DOHH2 (cell line): Measurements from ENCODE around the gene NPIPA8.
"Not testable (repeated sequence)": the region's sequence is repeated elsewhere in the genome, so short reads cannot be mapped to it uniquely, and the experiment has no call there.

ENCODE experiments used
- H3F3A ChIP-seq: fragments of 200-600 bp; sonication (generic), shearing (Covaris generic); 2 replicates; pipeline ENCODE4 v1.6.0; 2016; ENCODE audit warnings: antibody characterized with exemption, mild to moderate bottlenecking; ENCODE audit not compliant: control insufficient read depth, insufficient read depth
- H3K27ac ChIP-seq: fragments of 200-600 bp; sonication (generic); 2 replicates; pipeline ENCODE4 v1.5.1; 2014; ENCODE audit warnings: low read depth, mild to moderate bottlenecking, low read length, moderate library complexity
- H3K27me3 ChIP-seq: fragments of 200-600 bp; sonication (generic); 2 replicates; pipeline ENCODE4 v1.6.1; 2014; ENCODE audit warnings: mild to moderate bottlenecking, low read length, mixed read lengths; ENCODE audit not compliant: control insufficient read depth
- H3K36me3 ChIP-seq: fragments of 200-600 bp; sonication (generic); 2 replicates; pipeline ENCODE4 v1.6.1; 2014; ENCODE audit warnings: mild to moderate bottlenecking, low read length, moderate library complexity, mixed read lengths; ENCODE audit not compliant: control insufficient read depth
- H3K4me1 ChIP-seq: fragments of 200-600 bp; sonication (generic); 2 replicates; pipeline ENCODE4 v1.6.1; 2014; ENCODE audit warnings: mild to moderate bottlenecking, low read length, mixed read lengths; ENCODE audit not compliant: control insufficient read depth
- H3K4me2 ChIP-seq: fragments of 200-600 bp; sonication (generic); 2 replicates; pipeline ENCODE4 v1.6.0; 2014; ENCODE audit warnings: mild to moderate bottlenecking, low read length, moderate library complexity
- H3K4me3 ChIP-seq: fragments of 200-600 bp; sonication (generic); 2 replicates; pipeline ENCODE4 v1.5.1; 2014; ENCODE audit warnings: mild to moderate bottlenecking, low read length, mixed read lengths
- H3K79me2 ChIP-seq: fragments of 200-600 bp; sonication (generic); 2 replicates; pipeline ENCODE4 v1.6.1; 2014; ENCODE audit warnings: mild to moderate bottlenecking, low read length, mixed read lengths; ENCODE audit not compliant: control insufficient read depth
- H3K9me2 ChIP-seq: fragments of 200-600 bp; sonication (generic); replicated peaks from 2 replicates; pipeline ENCODE4 v1.6.1; 2014; ENCODE audit warnings: mild to moderate bottlenecking, low read length, mixed read lengths; ENCODE audit not compliant: control insufficient read depth
- H3K9me3 ChIP-seq: fragments of 200-600 bp; sonication (generic); 2 replicates; pipeline ENCODE4 v1.6.1; 2014; ENCODE audit warnings: antibody characterized with exemption, low read length, mixed read lengths; ENCODE audit not compliant: control insufficient read depth, insufficient read depth
- H4K20me1 ChIP-seq: fragments of 200-600 bp; sonication (generic); 2 replicates; pipeline ENCODE4 v1.6.0; 2014; ENCODE audit warnings: low read depth, mild to moderate bottlenecking, antibody characterized with exemption, low read length, moderate library complexity; ENCODE audit not compliant: control insufficient read depth, insufficient read depth

Gene NPIPA8

DNA sequence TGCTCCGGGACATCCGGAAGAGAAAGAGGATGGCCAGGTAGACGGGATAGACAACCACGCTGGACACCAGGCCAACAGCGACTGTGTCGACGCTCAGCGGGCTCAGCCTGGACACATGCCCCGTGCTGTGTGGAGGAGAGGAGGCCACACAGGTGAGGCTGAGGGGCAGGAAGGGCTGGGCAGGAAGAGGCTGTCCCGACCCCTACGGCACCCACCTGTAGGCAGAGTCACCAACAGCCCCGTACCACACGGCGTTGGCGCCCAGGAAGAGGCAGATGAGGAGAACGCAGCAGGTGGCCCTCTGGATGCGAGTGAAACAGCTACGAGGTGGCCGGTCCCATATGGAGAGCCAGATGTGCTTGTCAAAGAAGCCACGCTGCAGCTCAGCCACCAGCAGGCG lies at the start of gene NPIPA8:
TSS of gene NPIPA8 (minus strand) at position 101 of the 400 bp plus-strand sequence. CDS start 4,074 bp downstream, outside the sequence.
- H3F3A ChIP-seq, H3K79me2 ChIP-seq, H4K20me1 ChIP-seq, H3K27ac ChIP-seq, H3K9me3 ChIP-seq, H3K4me3 ChIP-seq, H3K36me3 ChIP-seq, H3K9me2 ChIP-seq, H3K27me3 ChIP-seq, H3K4me1 ChIP-seq, H3K4me2 ChIP-seq: not testable (repeated sequence)

DNA sequence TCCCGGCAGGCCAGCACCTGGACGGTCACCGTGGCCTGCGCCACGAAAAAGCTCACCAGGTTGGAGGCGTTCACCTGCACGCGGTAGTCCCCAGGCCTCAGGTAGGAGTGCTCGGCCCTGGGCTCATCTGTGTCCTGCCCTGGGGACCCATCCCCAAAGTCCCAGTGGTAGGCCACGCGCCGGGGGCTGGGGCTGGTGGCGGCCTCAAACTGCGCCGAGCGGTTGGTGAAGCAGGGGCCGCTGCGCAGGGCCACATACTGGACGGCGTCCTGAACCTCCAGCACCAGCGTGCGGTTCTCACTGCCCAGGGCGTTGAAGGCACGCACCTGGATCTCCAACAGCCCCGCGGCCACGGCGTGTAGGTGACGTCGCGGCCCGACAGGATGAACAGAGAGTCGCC lies 48.7 kb upstream of the NPIPA8 start:
- H3K79me2 ChIP-seq, H4K20me1 ChIP-seq, H3F3A ChIP-seq, H3K9me2 ChIP-seq, H3K27ac ChIP-seq, H3K36me3 ChIP-seq, H3K9me3 ChIP-seq, H3K4me2 ChIP-seq, H3K27me3 ChIP-seq, H3K4me3 ChIP-seq, H3K4me1 ChIP-seq: not testable (repeated sequence)

DNA sequence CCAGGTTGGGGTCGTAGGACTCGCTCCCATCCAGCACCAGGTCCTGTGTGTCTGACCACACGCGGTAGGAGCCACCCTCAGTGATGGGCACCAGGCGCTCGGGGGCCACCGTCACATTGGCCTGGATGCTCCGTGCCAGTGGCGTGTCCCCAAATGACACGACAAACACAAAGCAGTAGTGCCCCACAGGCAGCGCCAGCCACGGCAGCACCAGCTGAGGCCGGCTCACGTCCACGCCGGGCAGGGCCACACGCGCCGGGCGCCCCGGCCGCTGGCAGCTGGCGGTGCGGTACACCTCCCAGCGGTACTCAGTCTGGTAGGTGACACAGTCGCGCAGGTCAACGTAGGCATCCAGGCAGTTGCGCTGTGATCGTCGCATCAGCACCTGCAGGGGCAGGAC lies 48.3 kb upstream of the NPIPA8 start:
- H3K4me3 ChIP-seq, H3K79me2 ChIP-seq, H3K4me1 ChIP-seq, H3K27ac ChIP-seq, H3K4me2 ChIP-seq, H3K36me3 ChIP-seq, H3K9me2 ChIP-seq, H3K27me3 ChIP-seq, H4K20me1 ChIP-seq, H3F3A ChIP-seq, H3K9me3 ChIP-seq: not testable (repeated sequence)

DNA sequence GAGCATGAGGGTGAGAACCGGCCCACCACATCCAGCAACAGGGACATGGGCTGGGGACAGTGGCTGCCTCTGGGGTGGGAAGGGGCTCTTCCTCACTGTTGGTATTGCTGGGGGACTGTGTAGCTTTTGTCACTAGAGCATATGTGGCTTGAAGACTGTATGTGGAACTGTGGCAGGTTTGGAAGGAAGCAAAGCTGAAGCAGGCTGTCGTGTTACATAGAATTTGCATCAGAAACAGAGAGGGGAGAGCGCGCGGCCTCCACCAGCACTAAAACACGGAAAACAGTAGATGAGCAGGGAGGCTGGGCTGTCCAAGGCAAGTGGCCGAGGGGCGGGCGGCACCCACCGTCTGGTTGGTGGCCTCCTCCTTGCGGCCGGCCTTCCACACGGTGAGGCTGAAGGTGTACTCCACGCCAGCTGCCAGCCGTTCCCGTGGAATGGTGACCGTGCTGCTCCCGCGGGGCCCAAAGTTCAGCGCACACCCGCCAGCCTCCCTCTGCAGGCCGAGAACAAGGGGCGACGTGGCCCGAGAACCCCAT lies 47.6 kb upstream of the NPIPA8 start:
- not testable (repeated sequence) for H3K4me3 ChIP-seq, H3K4me1 ChIP-seq, H3K36me3 ChIP-seq, H3K9me3 ChIP-seq, H4K20me1 ChIP-seq, H3K9me2 ChIP-seq, H3F3A ChIP-seq, H3K79me2 ChIP-seq, H3K27ac ChIP-seq, H3K4me2 ChIP-seq, H3K27me3 ChIP-seq

DNA sequence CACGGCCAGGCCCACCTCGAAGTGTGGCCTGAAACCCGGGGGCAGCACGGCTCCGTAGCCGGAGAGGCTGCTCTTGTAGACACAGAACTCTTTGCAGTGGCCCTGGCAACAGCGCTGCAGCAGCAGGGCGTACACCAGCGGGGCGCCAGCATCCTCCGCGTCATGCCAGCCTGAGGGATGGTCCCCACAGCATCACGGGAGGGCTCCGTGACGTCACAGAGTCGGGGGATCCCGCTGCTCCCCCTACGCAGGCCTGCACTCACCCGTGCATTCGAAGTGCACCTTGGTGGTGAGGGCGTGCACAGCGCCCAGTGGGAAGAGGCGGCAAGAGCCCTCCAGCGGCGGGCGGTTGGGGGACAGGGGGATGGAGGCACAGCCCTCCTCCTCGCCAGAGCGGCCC lies 46.2 kb upstream of the NPIPA8 start:
- not testable (repeated sequence) for H3K9me2 ChIP-seq, H3F3A ChIP-seq, H3K4me2 ChIP-seq, H3K4me1 ChIP-seq, H3K4me3 ChIP-seq, H3K79me2 ChIP-seq, H3K27me3 ChIP-seq, H3K36me3 ChIP-seq, H3K27ac ChIP-seq, H3K9me3 ChIP-seq, H4K20me1 ChIP-seq

DNA sequence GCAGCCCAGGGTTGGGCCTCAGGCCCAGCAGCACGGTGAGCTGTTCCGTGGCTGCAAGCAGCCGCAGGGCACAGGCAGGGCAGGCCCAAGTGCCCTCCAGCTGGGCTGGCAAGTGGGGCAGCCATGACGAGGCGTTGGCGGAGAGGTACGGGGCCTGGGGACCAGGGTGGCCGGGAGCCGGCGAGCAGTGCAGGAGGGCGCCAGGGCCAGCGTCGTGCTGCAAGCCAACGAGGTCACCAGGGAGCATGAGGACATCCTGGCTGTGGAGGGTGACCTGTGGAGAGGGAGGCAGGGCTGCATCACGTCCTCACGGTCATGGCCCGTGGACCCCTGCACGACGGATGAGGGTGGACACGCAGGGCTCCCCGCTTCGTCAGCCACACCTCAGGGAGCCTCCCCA lies 11.2 kb upstream of the NPIPA8 start:
- H3K79me2 ChIP-seq, H4K20me1 ChIP-seq, H3K4me3 ChIP-seq, H3K36me3 ChIP-seq, H3K27me3 ChIP-seq, H3K4me1 ChIP-seq, H3F3A ChIP-seq, H3K9me3 ChIP-seq, H3K27ac ChIP-seq, H3K9me2 ChIP-seq, H3K4me2 ChIP-seq: not testable (repeated sequence)

DNA sequence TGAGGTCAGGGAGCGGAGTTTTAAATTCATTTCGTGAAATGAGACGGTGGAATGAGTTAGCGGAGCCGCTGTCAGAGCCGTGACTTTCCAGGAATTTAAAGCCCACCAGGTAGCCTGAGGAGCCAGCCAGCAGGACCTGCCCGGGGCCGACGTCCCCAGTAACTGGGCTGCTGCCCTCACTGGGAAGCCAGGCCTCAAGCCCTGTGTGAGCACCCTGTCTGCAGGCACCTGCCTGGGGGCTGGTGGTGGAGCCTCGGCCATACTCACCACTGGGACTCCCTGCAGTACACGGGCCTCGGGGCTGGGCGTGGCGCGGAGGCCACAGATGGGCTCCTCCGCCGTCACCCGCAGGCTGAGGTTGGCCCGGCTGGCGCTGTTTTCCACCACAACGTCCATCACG lies 10.5 kb upstream of the NPIPA8 start:
- not testable (repeated sequence) for H3K36me3 ChIP-seq, H4K20me1 ChIP-seq, H3K9me2 ChIP-seq, H3K4me2 ChIP-seq, H3K27ac ChIP-seq, H3K4me3 ChIP-seq, H3K27me3 ChIP-seq, H3F3A ChIP-seq, H3K9me3 ChIP-seq, H3K79me2 ChIP-seq, H3K4me1 ChIP-seq

DNA sequence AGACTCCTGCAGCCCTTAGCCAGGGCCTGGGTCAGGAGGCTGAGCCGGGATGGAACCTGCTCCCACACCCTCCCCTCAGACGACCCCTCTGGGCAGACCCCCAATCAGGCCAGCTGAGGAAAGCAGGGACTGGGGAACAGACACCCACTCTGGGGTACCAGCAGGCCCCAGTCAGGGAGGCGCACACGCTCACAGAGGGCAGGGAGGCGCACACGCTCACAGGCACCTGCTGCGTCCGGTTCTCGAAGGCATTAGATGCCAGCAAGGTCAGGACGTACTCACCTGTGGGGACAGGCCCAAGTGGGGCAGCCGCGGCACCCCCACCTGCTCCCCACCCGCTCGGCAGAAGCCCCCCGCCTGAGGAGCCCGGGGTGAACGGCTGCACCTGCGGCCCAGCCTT lies 8.1 kb upstream of the NPIPA8 start:
- H3K4me1 ChIP-seq, H3K27me3 ChIP-seq, H4K20me1 ChIP-seq, H3K4me2 ChIP-seq, H3F3A ChIP-seq, H3K27ac ChIP-seq, H3K9me3 ChIP-seq, H3K79me2 ChIP-seq, H3K9me2 ChIP-seq, H3K36me3 ChIP-seq, H3K4me3 ChIP-seq: not testable (repeated sequence)
